ENCODE measurements around the gene RAB9A. TPM values are rescaled to one million over a fixed set of nuclear protein-coding genes. Genes with fewer than 3 reads are reported as not detected.

The RAB9A gene
- total RNA-seq, 1 donor from 2014 or later: 14.2 TPM

DNA sequence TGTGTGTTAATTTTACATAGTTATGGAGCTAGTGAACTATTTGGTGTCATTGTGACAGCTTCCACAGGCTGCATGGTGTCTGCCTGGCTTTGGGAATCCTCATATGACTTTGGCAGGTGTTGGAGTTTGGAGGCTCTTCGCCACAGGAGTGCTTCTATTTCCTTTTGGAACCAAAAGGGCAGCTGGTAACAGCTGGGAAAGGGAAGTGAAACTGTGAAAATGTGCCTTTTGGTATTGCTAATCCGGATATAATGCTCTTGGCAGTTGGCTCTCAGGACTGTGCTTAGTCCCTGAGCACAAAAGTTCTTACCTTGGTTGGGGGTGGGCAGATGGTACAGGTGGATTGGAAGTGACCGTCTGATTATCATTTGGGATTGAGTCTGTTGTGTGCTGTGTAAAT is 63.7 kb downstream of the RAB9A start:
- Mint-ChIP-seq H3K27me3 (ENCODE audit: unreplicated experiment) (no peaks in the 10 kb centered on the region), H3K27ac (ENCODE audit: unreplicated experiment) (no peak overlapping the region), H3K4me1 (ENCODE audit: low read depth, unreplicated experiment) (peaks cover 3% of the 10 kb centered on the region), H3K4me3 (ENCODE audit: unreplicated experiment) (no peak overlapping the region), H3K36me3 (ENCODE audit: unreplicated experiment) (no peaks in the 10 kb centered on the region), H3K9me3 (ENCODE audit: unreplicated experiment) (no peaks in the 10 kb centered on the region)
- DNase-seq: no peak
- no peak for TF ChIP-seq CTCF (IDR thresholded peaks at IDR 0.05; ENCODE audit: partially characterized antibody, unreplicated experiment)

- Mint-ChIP-seq H3K27ac (ENCODE audit: unreplicated experiment) (no peak overlapping the region), H3K4me3 (ENCODE audit: unreplicated experiment) (no peak overlapping the region), H3K36me3 (ENCODE audit: unreplicated experiment) (no peaks in the 10 kb centered on the region), H3K27me3 (ENCODE audit: unreplicated experiment) (no peaks in the 10 kb centered on the region), H3K9me3 (ENCODE audit: unreplicated experiment) (no peaks in the 10 kb centered on the region), H3K4me1 (ENCODE audit: low read depth, unreplicated experiment) (peaks cover 3% of the 10 kb centered on the region)
- no peak for DNase-seq
- no peak for TF ChIP-seq CTCF (IDR thresholded peaks at IDR 0.05; ENCODE audit: partially characterized antibody, unreplicated experiment)
Measured at GRCh38 chrX:13754765-13755164, 65.8 kb downstream of the RAB9A start.

DNA sequence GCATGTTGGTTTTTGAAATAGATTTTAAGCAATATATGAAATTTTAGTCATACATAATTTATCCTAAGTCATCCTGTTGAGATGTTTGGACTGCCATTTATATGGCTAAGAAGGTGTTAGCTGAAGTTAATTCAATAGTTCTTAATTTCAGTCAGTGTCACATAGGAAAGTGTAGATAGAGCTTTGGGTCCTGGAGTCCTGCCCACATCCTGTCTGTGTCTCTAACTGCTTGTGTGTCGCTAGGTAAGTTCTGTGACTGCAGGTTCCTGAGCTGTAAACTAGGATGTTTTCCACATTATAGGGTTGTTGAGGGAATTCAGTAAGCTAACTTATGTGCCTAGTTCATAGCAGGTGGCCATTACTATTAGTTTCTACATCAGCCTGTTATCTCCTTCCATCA is 66.3 kb downstream of the RAB9A start:
- DNase-seq: no peak
- Mint-ChIP-seq H3K27me3 (ENCODE audit: unreplicated experiment) (no peaks in the 10 kb centered on the region), H3K36me3 (ENCODE audit: unreplicated experiment) (no peaks in the 10 kb centered on the region), H3K4me1 (ENCODE audit: low read depth, unreplicated experiment) (peaks cover 3% of the 10 kb centered on the region), H3K4me3 (ENCODE audit: unreplicated experiment) (no peak overlapping the region), H3K27ac (ENCODE audit: unreplicated experiment) (no peak overlapping the region), H3K9me3 (ENCODE audit: unreplicated experiment) (no peaks in the 10 kb centered on the region)
- TF ChIP-seq CTCF (IDR thresholded peaks at IDR 0.05; ENCODE audit: partially characterized antibody, unreplicated experiment): no peak

GRCh38 chrX:13756381-13756780 is 67.5 kb downstream of the RAB9A start:
- Mint-ChIP-seq H3K27me3 (ENCODE audit: unreplicated experiment) (no peaks in the 10 kb centered on the region), H3K27ac (ENCODE audit: unreplicated experiment) (no peak overlapping the region)

More at GRCh38 chrX:13756381-13756780, 67.5 kb downstream of the RAB9A start:
- H3K4me1 Mint-ChIP-seq (ENCODE audit: low read depth, unreplicated experiment): peaks cover 3% of the 10 kb centered on the region
- no peaks in the 10 kb centered on the region for H3K36me3 Mint-ChIP-seq (ENCODE audit: unreplicated experiment)
- H3K9me3 Mint-ChIP-seq (ENCODE audit: unreplicated experiment): no peaks in the 10 kb centered on the region
- no peak for TF ChIP-seq CTCF (IDR thresholded peaks at IDR 0.05; ENCODE audit: partially characterized antibody, unreplicated experiment)
- no peak overlapping the region for H3K4me3 Mint-ChIP-seq (ENCODE audit: unreplicated experiment)
- DNase-seq: no peak
